HG03095 (cell line): Measurements from ENCODE around the gene EAPP.
"Not testable (repeated sequence)": the region's sequence is repeated elsewhere in the genome, so short reads cannot be mapped to it uniquely, and the experiment has no call there.

Source experiments
- ATAC-seq: cut with Tn5 transposase; IDR thresholded peaks from one replicate; pipeline ENCODE4 v1.9.1; 2021; ENCODE audit warnings: moderate library complexity; ENCODE audit not compliant: unreplicated experiment

The EAPP gene

GRCh38 chr14:34488528-34488927, 51.0 kb downstream of the EAPP start:
- no peak for ATAC-seq

GRCh38 chr14:34484726-34485125, 54.8 kb downstream of the EAPP start:
- ATAC-seq, result no peak

GRCh38 chr14:34482463-34482862, 57.0 kb downstream of the EAPP start:
- no peak for ATAC-seq

GRCh38 chr14:34479694-34480093, 59.8 kb downstream of the EAPP start:
- ATAC-seq, result no peak

- no peak for ATAC-seq
Measured at GRCh38 chr14:34478261-34478660, 61.2 kb downstream of the EAPP start.

- not testable (repeated sequence) for ATAC-seq
Measured at GRCh38 chr14:34476036-34476435, 63.5 kb downstream of the EAPP start.

- no peak for ATAC-seq
Measured at GRCh38 chr14:34475163-34475562, 64.3 kb downstream of the EAPP start.

GRCh38 chr14:34474187-34474679, 65.3 kb downstream of the EAPP start:
- ATAC-seq, result no peak

GRCh38 chr14:34472706-34473279, 66.7 kb downstream of the EAPP start:
- no peak for ATAC-seq

- no peak for ATAC-seq
Measured at GRCh38 chr14:34470319-34470718, 69.2 kb downstream of the EAPP start.

- no peak for ATAC-seq
Measured at GRCh38 chr14:34466691-34467090, 72.8 kb downstream of the EAPP start.
